GM18870 (cell line): Measurements from ENCODE around the gene MMP28.

ENCODE experiments used
- ATAC-seq: cut with Tn5 transposase; IDR thresholded peaks from one replicate; pipeline ENCODE4 v1.9.1; 2021; ENCODE audit warnings: moderate library complexity; ENCODE audit not compliant: unreplicated experiment

Gene MMP28

GRCh38 chr17:35745246-35745645 is 50.2 kb downstream of the MMP28 start:
- ATAC-seq, result no peak

GRCh38 chr17:35744830-35745229 is 50.6 kb downstream of the MMP28 start:
- ATAC-seq, result no peak

- no peak for ATAC-seq
These were observed 51.7 kb downstream of the MMP28 start for GRCh38 chr17:35743626-35744328.

GRCh38 chr17:35742896-35743477 is 52.5 kb downstream of the MMP28 start:
- ATAC-seq, result no peak

GRCh38 chr17:35742496-35742895 is 52.9 kb downstream of the MMP28 start:
- ATAC-seq, result no peak

- no peak for ATAC-seq
These were observed 54.2 kb downstream of the MMP28 start for GRCh38 chr17:35740997-35741931.

GRCh38 chr17:35740216-35740615 is 55.2 kb downstream of the MMP28 start:
- no peak for ATAC-seq

GRCh38 chr17:35738519-35739133 is 56.8 kb downstream of the MMP28 start:
- no peak for ATAC-seq

- ATAC-seq, result no peak
These were observed 59.2 kb downstream of the MMP28 start for GRCh38 chr17:35736236-35736635.

GRCh38 chr17:35735036-35735805 is 60.2 kb downstream of the MMP28 start:
- ATAC-seq, result no peak

- ATAC-seq, result no peak
These were observed 61.0 kb downstream of the MMP28 start for GRCh38 chr17:35734396-35734795.

- ATAC-seq, result no peak
These were observed 62.1 kb downstream of the MMP28 start for GRCh38 chr17:35733366-35733765.

- ATAC-seq, result no peak
These were observed 62.7 kb downstream of the MMP28 start for GRCh38 chr17:35732806-35733136.

GRCh38 chr17:35731917-35732805 is 63.3 kb downstream of the MMP28 start:
- no peak for ATAC-seq

- ATAC-seq, result no peak
These were observed 64.1 kb downstream of the MMP28 start, which contains the start of gene RASL10B for GRCh38 chr17:35731239-35731916. TSS of gene RASL10B (plus strand) at chr17:35731639. CDS start at chr17:35735185, 3,546 bp downstream.

GRCh38 chr17:35730400-35731005 is 64.9 kb downstream of the MMP28 start:
- no peak for ATAC-seq

- ATAC-seq, result no peak
These were observed 66.0 kb downstream of the MMP28 start for GRCh38 chr17:35729405-35729833.

- ATAC-seq, result no peak
These were observed 66.9 kb downstream of the MMP28 start for GRCh38 chr17:35728551-35728950.
